PC-9 (cell line): Measurements from ENCODE around the gene CAPN10. TPM values are rescaled to one million over a fixed set of nuclear protein-coding genes. Genes with fewer than 3 reads are reported as not detected.
A peak's percentile ranks its signal among the peaks of the same experiment; 100 is the strongest.

Source experiments
- BruUV-seq: library from RNA; stranded (reverse); fragments of 400-500 nt; replicated peaks from 2 replicates; lab custom pipeline; 2021; lab: Mats Ljungman, UMichigan
- CTCF ChIA-PET: fragments of 300-600 bp; sonication (Branson Sonifier 250); formaldehyde crosslinking; loops from one replicate; lab custom pipeline; 2022; ENCODE audit warnings: antibody characterized with exemption; lab: Charles Lee
- POLR2A ChIA-PET: fragments of 300-600 bp; sonication (Branson Sonifier 250); formaldehyde crosslinking; loops from one replicate; lab custom pipeline; 2022; ENCODE audit warnings: antibody characterized with exemption; ENCODE audit not compliant: unreplicated experiment; lab: Charles Lee
- DNase-seq, 2 experiments: peaks; one replicate each; pipeline versions ENCODE4 v3.0.0 to v3.0.0-alpha.2; 2015 to 2022; ENCODE audit warnings: mixed read lengths in 1 of 2
- H2AFZ ChIP-seq: fragments of 200-600 bp; sonication (generic); 2 replicates; pipeline ENCODE4 v1.8.1; 2017; ENCODE audit warnings: antibody characterized with exemption
- H3F3A ChIP-seq: fragments of 200-600 bp; sonication (generic); 2 replicates; pipeline ENCODE4 v1.8.1; 2017; ENCODE audit warnings: antibody characterized with exemption, mild to moderate bottlenecking, low read depth; ENCODE audit not compliant: insufficient read depth
- H3K27ac ChIP-seq: fragments of 200-600 bp; sonication (generic); 2 replicates; pipeline ENCODE4 v1.6.1; 2016; ENCODE audit warnings: mixed run types
- H3K27me3 ChIP-seq: fragments of 200-600 bp; sonication (generic); 2 replicates; pipeline ENCODE4 v1.6.1; 2016; ENCODE audit warnings: low read depth, mixed run types; ENCODE audit not compliant: insufficient read depth
- H3K36me3 ChIP-seq: fragments of 200-600 bp; sonication (generic); 2 replicates; pipeline ENCODE4 v1.6.1; 2016; ENCODE audit warnings: low read depth, mixed run types
- H3K4me1 ChIP-seq: fragments of 200-600 bp; sonication (generic); replicated peaks from 2 replicates; pipeline ENCODE4 v1.6.1; 2016; ENCODE audit warnings: mixed run types; ENCODE audit not compliant: insufficient read depth
- H3K4me2 ChIP-seq: fragments of 200-600 bp; sonication (generic); 2 replicates; pipeline ENCODE4 v1.6.1; 2017; ENCODE audit warnings: mixed run types
- H3K4me3 ChIP-seq: fragments of 200-600 bp; sonication (generic); 2 replicates; pipeline ENCODE4 v1.6.1; 2016; ENCODE audit warnings: mixed run types
- H3K79me2 ChIP-seq: fragments of 200-600 bp; sonication (generic); 2 replicates; pipeline ENCODE4 v1.6.1; 2017; ENCODE audit warnings: low read depth, mixed run types
- H3K9me2 ChIP-seq: fragments of 200-600 bp; sonication (generic); 2 replicates; pipeline ENCODE4 v1.8.1; 2017; ENCODE audit warnings: mild to moderate bottlenecking; ENCODE audit not compliant: insufficient read depth
- H3K9me3 ChIP-seq: fragments of 200-600 bp; sonication (generic); 2 replicates; pipeline ENCODE4 v1.8.1; 2016; ENCODE audit warnings: low read depth; ENCODE audit not compliant: insufficient read depth
- H4K20me1 ChIP-seq: fragments of 200-600 bp; sonication (generic); 2 replicates; pipeline ENCODE4 v1.8.1; 2017; ENCODE audit not compliant: insufficient read depth
- EZH2 ChIP-seq: fragments of 200-600 bp; sonication (generic); IDR thresholded peaks from 2 replicates; pipeline ENCODE4 v1.8.0; 2017; ENCODE audit warnings: antibody characterized with exemption, low read depth
- intact Hi-C: fragments of 100-400 bp; cut with micrococcal nuclease; formaldehyde crosslinking; loops from one replicate; pipeline ENCODE4 v1.10.0; 2022; ENCODE audit not compliant: unreplicated experiment
- total RNA-seq: library from RNA; stranded (reverse); gene quantifications from 2 replicates; pipeline ENCODE4 v1.2.3, GENCODE V29; 2021
- TF ChIP-seq, protein P1 (sequence below): fragments of 200-600 bp; sonication (generic); conservative IDR thresholded peaks from 2 replicates; pipeline ENCODE4 v1.6.1; 2017; ENCODE audit warnings: mixed run types, antibody characterized with exemption, mild to moderate bottlenecking, moderate library complexity

The CAPN10 gene
- total RNA-seq, 1 experiment from 2014 or later: 49.8 TPM

DNA sequence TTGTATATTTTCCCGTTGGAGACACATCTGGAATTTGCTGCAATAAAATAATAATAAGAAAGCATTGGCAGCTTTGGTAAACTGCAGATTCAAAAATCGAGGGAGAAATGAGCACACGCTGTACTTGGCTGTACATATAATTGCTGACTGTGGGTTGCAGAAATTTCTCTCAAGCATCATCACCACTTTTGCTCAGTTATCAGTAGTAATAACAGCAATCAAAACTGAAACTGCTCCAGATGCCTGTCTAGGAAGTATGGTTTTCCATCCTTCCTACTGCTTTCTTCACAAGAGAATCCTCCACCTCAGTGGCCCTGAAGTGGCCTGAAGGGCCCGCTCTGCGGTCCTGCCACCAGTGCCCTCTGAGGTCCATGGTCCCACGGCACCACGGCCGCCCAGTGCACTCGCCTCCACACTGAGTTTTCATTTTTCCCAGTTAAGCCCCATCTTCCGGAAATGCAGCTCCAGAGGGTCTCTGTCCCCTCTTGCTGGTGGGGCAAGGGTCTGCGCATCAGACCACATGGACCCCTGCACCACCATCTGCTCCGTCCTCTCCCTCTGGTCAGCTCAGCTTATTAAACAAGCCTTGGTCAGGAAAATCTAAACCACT, 22.5 kb upstream of the CAPN10 start:
- Histone ChIP-seq H2AFZ (no peak overlapping the region), H3K9me3 (no peaks in the 10 kb centered on the region), H3K9me2 (no peaks in the 10 kb centered on the region), H3K4me2 (peak overlapping the region; percentile 99), H3K27me3 (no peaks in the 10 kb centered on the region), H3F3A (peaks cover 46% of the 10 kb centered on the region), H4K20me1 (peaks cover 8% of the 10 kb centered on the region), H3K4me1 (peaks cover 67% of the 10 kb centered on the region), H3K4me3 (no peak overlapping the region), H3K27ac (no peak overlapping the region), H3K36me3 (peaks cover 18% of the 10 kb centered on the region), H3K79me2 (peaks cover 48% of the 10 kb centered on the region)
- no TSS peak for BruUV-seq
- intact Hi-C loops: loop anchor here (10.0 kb wide), 2 partner anchors 409 to 499 kb away; no protein-coding TSS in a partner anchor
- POLR2A ChIA-PET: interaction anchor here (0.6 kb wide), 2 partner anchors 16 to 186 kb away, joined by 3 read pairs; no protein-coding TSS in a partner anchor
- TF ChIP-seq, protein P1, sequence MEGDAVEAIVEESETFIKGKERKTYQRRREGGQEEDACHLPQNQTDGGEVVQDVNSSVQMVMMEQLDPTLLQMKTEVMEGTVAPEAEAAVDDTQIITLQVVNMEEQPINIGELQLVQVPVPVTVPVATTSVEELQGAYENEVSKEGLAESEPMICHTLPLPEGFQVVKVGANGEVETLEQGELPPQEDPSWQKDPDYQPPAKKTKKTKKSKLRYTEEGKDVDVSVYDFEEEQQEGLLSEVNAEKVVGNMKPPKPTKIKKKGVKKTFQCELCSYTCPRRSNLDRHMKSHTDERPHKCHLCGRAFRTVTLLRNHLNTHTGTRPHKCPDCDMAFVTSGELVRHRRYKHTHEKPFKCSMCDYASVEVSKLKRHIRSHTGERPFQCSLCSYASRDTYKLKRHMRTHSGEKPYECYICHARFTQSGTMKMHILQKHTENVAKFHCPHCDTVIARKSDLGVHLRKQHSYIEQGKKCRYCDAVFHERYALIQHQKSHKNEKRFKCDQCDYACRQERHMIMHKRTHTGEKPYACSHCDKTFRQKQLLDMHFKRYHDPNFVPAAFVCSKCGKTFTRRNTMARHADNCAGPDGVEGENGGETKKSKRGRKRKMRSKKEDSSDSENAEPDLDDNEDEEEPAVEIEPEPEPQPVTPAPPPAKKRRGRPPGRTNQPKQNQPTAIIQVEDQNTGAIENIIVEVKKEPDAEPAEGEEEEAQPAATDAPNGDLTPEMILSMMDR: no peak
- no peak for TF ChIP-seq EZH2
- CTCF ChIA-PET: no interaction called here
- no peak for DNase-seq

DNA sequence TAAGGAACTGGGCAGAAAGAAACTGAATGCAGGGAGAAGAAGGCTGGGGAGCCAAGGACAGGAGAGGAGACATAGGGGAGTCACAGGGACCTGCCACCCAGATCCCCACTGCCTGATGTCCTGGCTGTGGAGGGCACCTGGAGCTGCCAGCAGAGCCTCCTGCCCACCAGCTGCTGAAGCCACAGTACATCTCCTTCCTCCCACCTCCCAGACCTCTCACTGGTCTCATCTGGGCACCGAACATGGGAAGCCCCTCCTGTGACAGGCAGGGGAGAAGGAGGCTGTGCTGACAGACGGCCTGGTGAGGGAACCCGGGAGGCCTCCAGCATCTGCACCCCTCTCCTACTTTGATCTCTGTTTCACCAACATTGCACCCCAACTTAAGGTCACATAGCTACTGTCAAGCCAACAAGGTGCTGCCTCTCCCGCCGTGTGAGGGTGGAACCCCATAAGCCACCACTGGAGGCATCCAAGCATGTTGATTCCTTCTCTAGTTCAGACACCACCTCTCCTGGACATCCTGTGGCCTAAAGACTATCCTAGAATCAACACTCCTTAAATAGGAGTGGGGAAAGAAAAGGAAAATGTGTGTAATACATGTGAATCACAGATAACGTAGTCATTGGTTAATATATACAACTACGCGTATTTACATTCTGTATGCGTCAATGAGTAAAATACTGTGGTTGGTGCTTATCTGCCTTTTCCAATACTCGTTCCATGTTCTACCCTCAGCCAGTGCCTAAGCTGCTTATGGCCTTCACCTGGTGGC, 21.8 kb upstream of the CAPN10 start:
- Histone ChIP-seq H3K9me2 (no peaks in the 10 kb centered on the region), H2AFZ (no peak overlapping the region), H3K27ac (peak overlapping the region; percentile 100), H3K4me2 (peak overlapping the region; percentile 99), H4K20me1 (peaks cover 7% of the 10 kb centered on the region), H3K36me3 (peaks cover 13% of the 10 kb centered on the region), H3K4me1 (peaks cover 67% of the 10 kb centered on the region), H3K79me2 (peaks cover 48% of the 10 kb centered on the region), H3K9me3 (no peaks in the 10 kb centered on the region), H3K27me3 (no peaks in the 10 kb centered on the region), H3F3A (peaks cover 46% of the 10 kb centered on the region), H3K4me3 (peak overlapping the region; percentile 20; the same call in 1 of the 2 replicates)
- no TSS peak for BruUV-seq
- POLR2A ChIA-PET: interaction anchor here (0.6 to 2.3 kb wide), 2 partner anchors 22 to 1073 kb away, joined by 3 to 48 read pairs; partner anchors contain the start of genes ATG4B and CAPN10
- CTCF ChIA-PET: interaction anchor here (1.5 to 2.8 kb wide), 2 partner anchors 51 to 107 kb away, joined by 5 to 15 read pairs; no protein-coding TSS in a partner anchor
- intact Hi-C loops: loop anchor here (5.0 to 10.0 kb wide), 7 partner anchors 52 to 500 kb away; partner anchors contain the start of gene GPC1
- no peak for TF ChIP-seq EZH2
- TF ChIP-seq, protein P1: no peak; the same call in 1 of the 2 replicates
- no peak for DNase-seq
